ENCODE measurements around the gene WAC.

- peak; percentile 63 to 90 (median 81) for TF ChIP-seq CTCF (IDR thresholded peaks at IDR 0.05)
- no peak for TF ChIP-seq POLR2A (IDR thresholded peaks at IDR 0.05)
Observed at GRCh38 chr10:28628184-28628893, 95.4 kb downstream of the WAC start.

All from esophagus squamous epithelium (tissue), 4 donors.